22Rv1 (cell line): ENCODE measurements around the gene COPG1.

ENCODE experiments used
- H3K27ac ChIP-seq: fragments of 450-650 bp; 2 replicates; pipeline ENCODE4 v1.5.1; 2017
- ZFX ChIP-seq: fragments of 450-650 bp; IDR thresholded peaks from 2 replicates; pipeline ENCODE4 v1.6.1; 2017; ENCODE audit warnings: antibody characterized with exemption, borderline replicate concordance
- TF ChIP-seq, protein P1 (sequence below): fragments of 450-650 bp; IDR thresholded peaks from 2 replicates; pipeline ENCODE4 v1.5.1; 2017; ENCODE audit warnings: mild to moderate bottlenecking

The COPG1 gene

DNA sequence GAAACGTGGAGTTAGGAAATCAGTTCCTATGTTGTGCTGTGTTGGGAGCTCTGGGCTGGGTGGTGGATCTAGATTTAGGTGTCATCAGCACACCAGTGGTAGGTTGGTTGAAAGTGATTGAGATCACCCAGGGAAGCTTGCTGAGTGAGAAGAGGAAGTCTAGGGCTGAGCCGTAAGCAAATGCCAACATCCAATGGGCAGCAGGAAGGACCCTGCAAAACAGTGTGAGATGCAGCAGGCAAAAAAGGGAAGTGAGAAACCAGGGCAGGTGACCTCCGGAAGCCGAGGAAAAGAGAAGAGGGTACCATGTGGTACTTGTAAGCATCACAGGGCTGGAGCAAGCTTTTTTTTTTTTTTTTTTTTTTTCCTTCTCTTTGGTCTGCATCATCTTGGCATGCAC is 15.9 kb upstream of the COPG1 start:
- H3K27ac ChIP-seq: no peak overlapping the region
- no peak for TF ChIP-seq ZFX
- TF ChIP-seq, protein P1, sequence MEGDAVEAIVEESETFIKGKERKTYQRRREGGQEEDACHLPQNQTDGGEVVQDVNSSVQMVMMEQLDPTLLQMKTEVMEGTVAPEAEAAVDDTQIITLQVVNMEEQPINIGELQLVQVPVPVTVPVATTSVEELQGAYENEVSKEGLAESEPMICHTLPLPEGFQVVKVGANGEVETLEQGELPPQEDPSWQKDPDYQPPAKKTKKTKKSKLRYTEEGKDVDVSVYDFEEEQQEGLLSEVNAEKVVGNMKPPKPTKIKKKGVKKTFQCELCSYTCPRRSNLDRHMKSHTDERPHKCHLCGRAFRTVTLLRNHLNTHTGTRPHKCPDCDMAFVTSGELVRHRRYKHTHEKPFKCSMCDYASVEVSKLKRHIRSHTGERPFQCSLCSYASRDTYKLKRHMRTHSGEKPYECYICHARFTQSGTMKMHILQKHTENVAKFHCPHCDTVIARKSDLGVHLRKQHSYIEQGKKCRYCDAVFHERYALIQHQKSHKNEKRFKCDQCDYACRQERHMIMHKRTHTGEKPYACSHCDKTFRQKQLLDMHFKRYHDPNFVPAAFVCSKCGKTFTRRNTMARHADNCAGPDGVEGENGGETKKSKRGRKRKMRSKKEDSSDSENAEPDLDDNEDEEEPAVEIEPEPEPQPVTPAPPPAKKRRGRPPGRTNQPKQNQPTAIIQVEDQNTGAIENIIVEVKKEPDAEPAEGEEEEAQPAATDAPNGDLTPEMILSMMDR: no peak

DNA sequence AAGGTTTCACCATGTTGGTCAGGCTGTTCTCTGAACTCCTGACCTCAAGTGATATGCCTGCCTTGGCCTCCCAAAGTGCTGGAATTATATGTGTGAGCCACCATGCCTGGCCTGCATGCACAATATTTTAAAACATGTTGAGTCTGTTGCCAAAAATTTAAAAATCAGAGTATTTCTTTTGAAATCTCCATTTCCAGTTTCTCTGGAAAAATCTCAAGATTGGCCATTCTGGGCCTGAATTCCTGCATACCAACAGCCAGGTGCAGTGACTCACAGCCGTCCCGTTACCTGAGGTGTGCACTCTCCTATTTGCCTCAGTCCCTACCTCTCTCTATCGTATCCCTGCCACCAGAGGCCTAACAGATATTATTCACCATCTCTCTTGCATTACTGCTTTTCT is 15.0 kb upstream of the COPG1 start:
- TF ChIP-seq ZFX: no peak
- TF ChIP-seq, protein P1: no peak

DNA sequence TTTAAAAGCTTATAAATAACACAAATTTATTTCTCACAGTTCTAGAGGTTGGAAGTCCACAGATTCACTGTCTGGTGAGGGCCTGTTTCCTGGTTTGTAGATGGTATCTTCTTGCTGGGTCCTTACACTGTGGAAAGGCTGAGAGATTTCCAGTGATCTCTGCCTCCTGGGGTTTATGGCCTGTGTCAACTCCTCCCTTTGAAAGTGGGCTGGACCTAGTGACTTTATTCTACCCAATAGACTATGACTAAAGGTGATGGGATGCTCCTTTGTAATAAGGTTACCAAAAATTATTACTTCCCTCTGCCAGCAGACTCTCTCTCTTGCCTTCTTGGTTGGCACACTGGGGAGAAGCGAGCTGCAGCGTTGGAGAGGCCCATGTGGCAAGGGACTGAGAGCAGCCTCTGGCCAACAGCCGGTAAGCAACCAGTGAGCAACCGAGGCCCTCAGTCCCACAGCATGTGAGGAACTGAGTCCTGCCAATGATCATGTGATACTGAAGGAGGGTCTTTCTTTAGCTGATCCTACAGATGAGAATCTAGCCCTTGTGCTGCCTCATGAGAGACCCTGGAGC is 14.0 kb upstream of the COPG1 start:
- no peak overlapping the region for H3K27ac ChIP-seq
- TF ChIP-seq, protein P1: no peak
- TF ChIP-seq ZFX: no peak

More for the DNA sequence above, 15.0 kb upstream of the COPG1 start:
- H3K27ac ChIP-seq: no peak overlapping the region

DNA sequence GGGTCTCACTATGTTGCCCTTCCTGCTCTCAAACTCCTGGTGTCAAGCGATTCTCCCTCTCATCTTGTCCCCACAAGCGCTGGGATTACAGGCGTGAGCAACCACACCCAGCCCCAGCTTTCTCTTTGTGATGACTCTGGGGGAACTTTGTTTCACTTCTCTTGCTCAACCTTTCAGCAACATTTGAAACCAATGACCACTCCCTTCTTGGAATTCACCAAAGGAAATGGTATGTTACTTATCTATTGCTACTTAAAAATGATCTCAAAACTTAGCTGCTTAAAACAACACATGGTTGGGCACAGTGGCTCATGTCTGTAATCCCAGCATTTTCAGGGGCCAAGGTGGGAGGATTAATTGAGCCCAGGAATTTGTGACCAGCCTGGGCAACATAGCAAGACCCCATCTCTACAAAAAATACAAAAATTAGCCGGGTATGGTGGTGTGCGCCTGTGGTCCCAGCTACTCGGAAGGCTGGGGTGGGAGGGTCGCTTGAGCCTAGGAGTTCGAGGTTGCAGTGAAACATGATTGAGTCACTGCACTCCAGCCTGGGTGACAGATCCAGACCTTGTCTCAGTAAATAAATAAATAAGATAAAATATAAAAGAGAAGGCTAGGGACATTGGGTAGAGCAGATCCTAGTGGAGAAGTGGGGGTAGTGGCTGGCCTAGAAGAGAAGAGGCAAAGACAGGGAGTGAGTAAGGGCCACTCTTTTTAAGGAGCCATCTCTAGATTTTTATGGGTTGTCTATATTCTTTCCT is 10.3 kb upstream of the COPG1 start:
- H3K27ac ChIP-seq: no peak overlapping the region
- no peak for TF ChIP-seq ZFX
- TF ChIP-seq, protein P1: no peak

DNA sequence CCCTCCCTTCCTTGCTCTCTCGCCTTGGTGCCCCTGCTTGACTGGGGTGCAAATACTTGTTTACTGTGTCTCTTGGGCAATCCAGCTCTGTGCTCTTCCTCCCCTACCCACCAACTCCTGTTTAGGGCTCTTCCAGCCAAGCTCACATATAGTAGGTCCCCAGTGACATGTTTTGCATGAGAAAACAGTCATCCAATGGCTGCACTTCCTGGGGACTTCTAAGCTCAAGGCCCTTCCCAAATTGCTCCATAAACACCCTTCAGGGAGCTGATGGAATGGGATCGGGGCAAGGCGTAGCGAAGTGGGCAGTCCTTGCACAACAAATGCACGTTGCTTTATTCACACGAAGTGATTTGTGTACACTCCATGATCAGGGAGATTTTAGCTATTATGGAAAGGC is 9.4 kb upstream of the COPG1 start:
- H3K27ac ChIP-seq: no peak overlapping the region
- TF ChIP-seq, protein P1: no peak
- TF ChIP-seq ZFX: no peak

DNA sequence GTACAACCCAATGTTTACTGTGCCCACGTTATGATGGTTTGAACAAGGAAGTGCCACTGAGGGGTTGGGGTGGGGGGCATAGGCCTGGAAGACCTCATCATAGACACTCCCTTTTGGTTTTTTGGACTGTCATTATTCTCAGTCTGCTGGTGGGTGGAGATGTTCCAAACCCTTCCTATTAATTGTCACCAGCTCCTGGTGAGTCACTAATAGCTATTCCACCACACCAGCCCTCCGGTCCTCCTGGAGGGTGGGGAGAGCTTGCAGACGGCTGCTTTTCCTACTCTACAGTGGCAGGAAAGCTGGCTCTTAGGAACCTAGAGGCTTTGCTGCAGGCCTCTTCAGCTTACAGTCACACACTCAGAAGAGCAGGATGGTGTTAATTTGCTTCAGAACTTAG is 9.0 kb upstream of the COPG1 start:
- no peak overlapping the region for H3K27ac ChIP-seq
- TF ChIP-seq, protein P1: no peak
- no peak for TF ChIP-seq ZFX

DNA sequence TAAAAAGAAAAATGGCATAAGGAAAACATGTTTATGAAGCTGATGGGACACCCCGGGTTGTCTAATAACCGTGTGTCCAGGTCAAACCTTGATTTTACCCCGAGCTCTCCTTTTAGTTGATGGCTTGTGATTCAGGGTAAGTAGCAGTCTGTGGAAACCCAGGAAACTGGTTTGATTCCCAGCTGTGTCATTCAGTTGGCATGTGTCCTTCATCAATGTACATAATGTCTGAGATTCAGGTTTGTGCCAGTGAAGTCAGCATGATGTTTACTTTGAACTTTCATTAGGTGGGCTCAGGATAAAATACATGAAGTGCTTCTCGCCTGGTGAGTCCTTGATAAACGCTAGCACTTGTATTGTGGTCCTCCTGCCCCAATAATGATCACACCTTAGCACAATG is 4.3 kb upstream of the COPG1 start:
- TF ChIP-seq ZFX: no peak
- TF ChIP-seq, protein P1: no peak
- no peak overlapping the region for H3K27ac ChIP-seq
